Uterus (tissue), 4 donors: ENCODE measurements around the gene ARHGEF6. TPM values are rescaled to one million over a fixed set of nuclear protein-coding genes. Genes with fewer than 3 reads are reported as not detected.

ENCODE experiments used
- DNase-seq, 2 donors: peaks; one replicate each; pipeline ENCODE4 v3.0.0-alpha.2; 2019 to 2020
- H3K27ac ChIP-seq, 2 donors: fragments of 200-600 bp; sonication (generic); 1 replicate in 1 of 2; 2 replicates in 1 of 2; pipeline ENCODE4 v1.5.1; 2016 to 2018
- H3K27me3 ChIP-seq, 2 donors: fragments of 200-600 bp; sonication (generic); one replicate each; pipeline ENCODE4 v1.5.1; 2018 to 2019; ENCODE audit warnings: control low read depth in 1 of 2
- H3K36me3 ChIP-seq, 2 donors: fragments of 200-600 bp; sonication (generic); one replicate each; pipeline ENCODE4 v1.5.1; 2019; ENCODE audit warnings: control low read depth in 1 of 2
- H3K4me1 ChIP-seq, 2 donors: fragments of 200-600 bp; sonication (generic); one replicate each; pipeline ENCODE4 v1.5.1; 2018 to 2019; ENCODE audit warnings: control low read depth in 1 of 2
- H3K4me3 ChIP-seq, 2 donors: fragments of 200-600 bp; sonication (generic); 1 replicate in 1 of 2; 2 replicates in 1 of 2; pipeline ENCODE4 v1.5.1; 2018 to 2019; ENCODE audit warnings: mild to moderate bottlenecking in 1 of 2
- H3K9me3 ChIP-seq, 2 donors: fragments of 200-600 bp; sonication (generic); one replicate each; pipeline ENCODE4 v1.5.1; 2019; ENCODE audit warnings: control low read depth in 1 of 2
- POLR2A ChIP-seq, 2 donors: fragments of 450-650 bp; IDR thresholded peaks; one replicate each; pipeline ENCODE4 v1.6.1; 2016; ENCODE audit warnings: antibody characterized with exemption in 2 of 2, mild to moderate bottlenecking in 1 of 2, moderate library complexity in 1 of 2
- intact Hi-C: fragments of 100-400 bp; cut with DNase I; formaldehyde crosslinking; loops from one replicate; pipeline ENCODE4 v1.15.1; 2023; ENCODE audit warnings: low total_unique reads
- total RNA-seq, 4 donors: library from RNA; depleted of rRNA in 3 of 4; stranded (reverse); fragments of >200 nt in 3 of 4; gene quantifications; one replicate each; pipeline versions ENCODE4 v1.1.0 to v1.2.4, GENCODE V29; 2014 to 2023
- TF ChIP-seq, protein P1 (sequence below), 4 experiments: fragments of 200-600 bp in 2 of 4; fragments of 450-650 bp in 2 of 4; sonication (generic) in 2 of 4; IDR thresholded peaks; one replicate each; pipeline ENCODE4 v1.5.1; 2016 to 2019; ENCODE audit warnings: antibody characterized with exemption in 4 of 4, mild to moderate bottlenecking in 2 of 4, moderate library complexity in 1 of 4
- donor health status: DM: yes; HTN: yes; CAD: no.

Gene ARHGEF6
- total RNA-seq, 4 donors from 2014 or later: 19.7 to 26.9 (median 24.7) TPM

- Histone ChIP-seq H3K4me1 (no peaks in the 10 kb centered on the region), H3K36me3 (no peaks in the 10 kb centered on the region), H3K27ac (no peak overlapping the region), H3K9me3 (no peaks in the 10 kb centered on the region), H3K4me3 (no peak overlapping the region), H3K27me3 (no peaks in the 10 kb centered on the region)
- TF ChIP-seq, protein P1, sequence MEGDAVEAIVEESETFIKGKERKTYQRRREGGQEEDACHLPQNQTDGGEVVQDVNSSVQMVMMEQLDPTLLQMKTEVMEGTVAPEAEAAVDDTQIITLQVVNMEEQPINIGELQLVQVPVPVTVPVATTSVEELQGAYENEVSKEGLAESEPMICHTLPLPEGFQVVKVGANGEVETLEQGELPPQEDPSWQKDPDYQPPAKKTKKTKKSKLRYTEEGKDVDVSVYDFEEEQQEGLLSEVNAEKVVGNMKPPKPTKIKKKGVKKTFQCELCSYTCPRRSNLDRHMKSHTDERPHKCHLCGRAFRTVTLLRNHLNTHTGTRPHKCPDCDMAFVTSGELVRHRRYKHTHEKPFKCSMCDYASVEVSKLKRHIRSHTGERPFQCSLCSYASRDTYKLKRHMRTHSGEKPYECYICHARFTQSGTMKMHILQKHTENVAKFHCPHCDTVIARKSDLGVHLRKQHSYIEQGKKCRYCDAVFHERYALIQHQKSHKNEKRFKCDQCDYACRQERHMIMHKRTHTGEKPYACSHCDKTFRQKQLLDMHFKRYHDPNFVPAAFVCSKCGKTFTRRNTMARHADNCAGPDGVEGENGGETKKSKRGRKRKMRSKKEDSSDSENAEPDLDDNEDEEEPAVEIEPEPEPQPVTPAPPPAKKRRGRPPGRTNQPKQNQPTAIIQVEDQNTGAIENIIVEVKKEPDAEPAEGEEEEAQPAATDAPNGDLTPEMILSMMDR (IDR thresholded peaks at IDR 0.05): peak; percentile 21 to 44 (median 35)
- TF ChIP-seq POLR2A (IDR thresholded peaks at IDR 0.05): no peak
- intact Hi-C loops: no loop called here
- DNase-seq: peak; percentile 31 to 36
These were observed 69.6 kb downstream of the ARHGEF6 start for GRCh38 chrX:136711147-136711546.

- Histone ChIP-seq H3K4me1 (no peaks in the 10 kb centered on the region), H3K9me3 (no peaks in the 10 kb centered on the region), H3K36me3 (no peaks in the 10 kb centered on the region), H3K27ac (no peak overlapping the region), H3K4me3 (no peak overlapping the region), H3K27me3 (no peaks in the 10 kb centered on the region)
- intact Hi-C loops: no loop called here
- DNase-seq: no peak
- TF ChIP-seq POLR2A (IDR thresholded peaks at IDR 0.05): no peak
- TF ChIP-seq, protein P1 (IDR thresholded peaks at IDR 0.05): no peak
These were observed 70.3 kb downstream of the ARHGEF6 start for GRCh38 chrX:136710325-136710951.

- no peaks in the 10 kb centered on the region for H3K9me3 ChIP-seq
- TF ChIP-seq, protein P1 (IDR thresholded peaks at IDR 0.05): peak in 1 of 4 experiments; percentile 6
- no peak for TF ChIP-seq POLR2A (IDR thresholded peaks at IDR 0.05)
- H3K4me1 ChIP-seq: no peaks in the 10 kb centered on the region
- intact Hi-C loops: no loop called here
- H3K27ac ChIP-seq: no peak overlapping the region
- no peaks in the 10 kb centered on the region for H3K27me3 ChIP-seq
- no peak overlapping the region for H3K4me3 ChIP-seq
- H3K36me3 ChIP-seq: no peaks in the 10 kb centered on the region
- no peak for DNase-seq
These were observed 72.4 kb downstream of the ARHGEF6 start for GRCh38 chrX:136708348-136708747.

- H3K4me1 ChIP-seq: no peaks in the 10 kb centered on the region
- TF ChIP-seq POLR2A (IDR thresholded peaks at IDR 0.05): no peak
- TF ChIP-seq, protein P1 (IDR thresholded peaks at IDR 0.05): no peak
- H3K27ac ChIP-seq: no peak overlapping the region
- intact Hi-C loops: no loop called here
- H3K36me3 ChIP-seq: no peaks in the 10 kb centered on the region
- no peak for DNase-seq
- no peaks in the 10 kb centered on the region for H3K27me3 ChIP-seq
- no peak overlapping the region for H3K4me3 ChIP-seq
- no peaks in the 10 kb centered on the region for H3K9me3 ChIP-seq
These were observed 83.6 kb downstream of the ARHGEF6 start for GRCh38 chrX:136697156-136697555.

- Histone ChIP-seq H3K4me3 (no peak overlapping the region), H3K9me3 (no peaks in the 10 kb centered on the region), H3K4me1 (no peaks in the 10 kb centered on the region), H3K36me3 (no peaks in the 10 kb centered on the region), H3K27ac (no peak overlapping the region), H3K27me3 (no peaks in the 10 kb centered on the region)
- intact Hi-C loops: no loop called here
- TF ChIP-seq, protein P1 (IDR thresholded peaks at IDR 0.05): peak; percentile 40 to 53 (median 50)
- no peak for TF ChIP-seq POLR2A (IDR thresholded peaks at IDR 0.05)
- DNase-seq: no peak
These were observed 86.2 kb downstream of the ARHGEF6 start for GRCh38 chrX:136694431-136695087.
